Measurements from ENCODE around the gene METTL25.

DNA sequence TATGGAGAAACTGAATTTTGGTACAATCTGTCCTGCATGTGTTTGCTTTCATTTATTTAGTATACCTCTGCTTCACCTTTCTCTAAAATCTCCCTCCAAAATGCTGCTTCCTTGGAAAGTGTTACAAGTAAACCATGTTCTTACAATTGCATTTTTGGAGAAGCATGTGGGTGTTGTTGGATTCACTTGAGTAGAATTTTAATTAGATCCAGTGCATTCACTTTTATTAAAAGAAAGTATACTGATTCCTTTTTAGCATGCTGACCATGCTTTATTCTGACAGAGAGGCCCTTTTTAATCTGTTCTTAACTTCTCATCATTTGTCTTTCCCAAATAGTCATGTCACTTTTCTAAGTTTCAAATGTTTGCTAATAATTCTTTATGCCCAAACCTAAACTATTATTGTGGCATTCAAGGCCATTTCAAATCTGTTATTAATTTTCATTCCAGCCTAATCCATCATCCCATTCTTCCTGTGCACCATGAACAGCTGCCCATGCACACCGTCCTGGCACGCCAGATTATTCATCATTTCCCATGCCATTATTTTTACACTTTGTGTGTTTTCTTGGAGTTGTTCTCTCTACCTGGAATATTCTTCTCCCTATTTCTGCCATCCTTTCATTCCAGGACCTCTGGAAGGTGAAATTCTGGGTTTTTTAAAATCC, 90.7 kb downstream of the METTL25 start:
- TF ChIP-seq JUND (IDR thresholded peaks at IDR 0.05), result no peak
- TF ChIP-seq SIN3A (IDR thresholded peaks at IDR 0.05; ENCODE audit: borderline replicate concordance, low read depth, low read length), result no peak
- no peak for TF ChIP-seq EZH2phosphoT487 (IDR thresholded peaks at IDR 0.05; ENCODE audit: borderline replicate concordance, low read depth)
- TF ChIP-seq CTCF (IDR thresholded peaks at IDR 0.05), result no peak
- TF ChIP-seq IRF3 (IDR thresholded peaks at IDR 0.05; ENCODE audit: low read depth, low read length), result no peak
- no peak for TF ChIP-seq REST (IDR thresholded peaks at IDR 0.05; ENCODE audit: low read depth, low read length)
- TF ChIP-seq, protein P1, sequence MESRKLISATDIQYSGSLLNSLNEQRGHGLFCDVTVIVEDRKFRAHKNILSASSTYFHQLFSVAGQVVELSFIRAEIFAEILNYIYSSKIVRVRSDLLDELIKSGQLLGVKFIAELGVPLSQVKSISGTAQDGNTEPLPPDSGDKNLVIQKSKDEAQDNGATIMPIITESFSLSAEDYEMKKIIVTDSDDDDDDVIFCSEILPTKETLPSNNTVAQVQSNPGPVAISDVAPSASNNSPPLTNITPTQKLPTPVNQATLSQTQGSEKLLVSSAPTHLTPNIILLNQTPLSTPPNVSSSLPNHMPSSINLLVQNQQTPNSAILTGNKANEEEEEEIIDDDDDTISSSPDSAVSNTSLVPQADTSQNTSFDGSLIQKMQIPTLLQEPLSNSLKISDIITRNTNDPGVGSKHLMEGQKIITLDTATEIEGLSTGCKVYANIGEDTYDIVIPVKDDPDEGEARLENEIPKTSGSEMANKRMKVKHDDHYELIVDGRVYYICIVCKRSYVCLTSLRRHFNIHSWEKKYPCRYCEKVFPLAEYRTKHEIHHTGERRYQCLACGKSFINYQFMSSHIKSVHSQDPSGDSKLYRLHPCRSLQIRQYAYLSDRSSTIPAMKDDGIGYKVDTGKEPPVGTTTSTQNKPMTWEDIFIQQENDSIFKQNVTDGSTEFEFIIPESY (IDR thresholded peaks at IDR 0.05; ENCODE audit: borderline replicate concordance, low read depth), result no peak

Measured in SK-N-SH (cell line).